Endometrial microvascular endothelial cells (primary cell): ENCODE data around the gene CORO1C. TPM values are rescaled to one million over a fixed set of nuclear protein-coding genes. Genes with fewer than 3 reads are reported as not detected.

Experiments
- in situ Hi-C: cut with HindIII; loops from 2 replicates; pipeline ENCODE4 v1.10.0; 2017; ENCODE audit warnings: low sequenced_read_pairs, low pct_unique_long_range_greater_than_20kb; ENCODE audit errors: inconsistent ontology term
- total RNA-seq: library from RNA; depleted of rRNA; stranded (reverse); fragments of >200 nt; gene quantifications from one replicate; pipeline ENCODE4 v1.2.3, GENCODE V29; 2015; ENCODE audit errors: inconsistent ontology term

The CORO1C gene
- total RNA-seq, 1 donor from 2014 or later, result 178 TPM

DNA sequence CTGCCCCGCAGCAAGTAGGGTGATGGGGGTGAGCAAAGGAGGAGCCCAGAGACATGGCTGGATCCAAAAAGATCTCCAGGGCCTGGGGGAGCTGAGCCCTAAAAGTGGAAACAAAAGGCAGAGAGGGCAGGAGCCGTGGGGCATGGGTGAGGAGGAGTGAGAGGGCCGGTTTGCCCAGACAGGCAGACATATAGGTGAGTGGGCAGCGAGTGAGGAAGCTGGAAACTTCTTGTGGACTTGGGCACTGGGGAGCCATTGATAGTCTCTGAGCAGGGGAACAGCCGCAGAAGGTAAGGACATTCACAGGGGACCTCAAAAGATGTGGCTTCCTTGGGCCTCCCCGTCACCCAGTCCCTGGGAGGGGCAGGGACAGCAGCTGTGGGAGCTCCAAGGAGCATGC lies 116.7 kb downstream of the CORO1C start:
- in situ Hi-C loops, result no loop called here

DNA sequence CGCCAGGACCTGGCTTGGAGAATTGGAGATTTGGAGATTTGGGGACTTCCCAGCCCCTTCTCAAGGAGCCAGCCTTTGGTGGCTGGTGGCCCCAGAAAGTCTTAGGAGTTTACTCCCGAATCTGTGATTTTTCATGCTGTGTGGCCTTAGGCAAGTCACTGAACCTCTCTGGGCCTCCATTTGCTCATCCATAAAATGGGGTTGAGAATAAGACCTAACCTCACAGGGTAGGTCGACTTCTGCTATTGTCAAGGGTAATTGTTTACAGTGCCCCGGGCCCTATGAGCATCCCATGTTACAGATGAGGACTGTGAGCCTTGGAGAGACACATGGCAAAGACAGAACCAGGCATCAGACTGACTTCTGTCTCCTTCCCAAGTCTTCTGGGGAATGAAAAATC lies 117.3 kb downstream of the CORO1C start:
- in situ Hi-C loops, result no loop called here

DNA sequence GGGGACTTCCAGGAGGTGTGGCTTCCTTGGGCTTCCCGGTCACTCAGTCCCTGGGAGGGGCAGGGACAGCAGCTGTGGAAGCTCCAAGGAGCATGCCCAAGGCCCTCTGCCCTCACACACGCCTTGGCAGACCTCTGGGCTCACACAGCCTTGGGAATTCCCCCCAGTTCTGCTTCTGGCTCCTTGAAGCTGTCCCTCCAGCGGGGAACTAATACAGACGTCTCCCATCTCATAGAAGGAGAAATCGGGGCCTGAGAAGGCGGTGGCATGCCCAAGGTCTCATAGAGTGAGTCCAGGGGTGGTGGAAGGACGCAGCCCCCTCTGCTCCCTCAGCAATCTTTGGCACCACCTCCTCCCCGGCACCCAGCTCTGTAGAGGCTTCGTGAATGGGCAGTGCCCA lies 117.8 kb downstream of the CORO1C start:
- in situ Hi-C loops, result no loop called here

DNA sequence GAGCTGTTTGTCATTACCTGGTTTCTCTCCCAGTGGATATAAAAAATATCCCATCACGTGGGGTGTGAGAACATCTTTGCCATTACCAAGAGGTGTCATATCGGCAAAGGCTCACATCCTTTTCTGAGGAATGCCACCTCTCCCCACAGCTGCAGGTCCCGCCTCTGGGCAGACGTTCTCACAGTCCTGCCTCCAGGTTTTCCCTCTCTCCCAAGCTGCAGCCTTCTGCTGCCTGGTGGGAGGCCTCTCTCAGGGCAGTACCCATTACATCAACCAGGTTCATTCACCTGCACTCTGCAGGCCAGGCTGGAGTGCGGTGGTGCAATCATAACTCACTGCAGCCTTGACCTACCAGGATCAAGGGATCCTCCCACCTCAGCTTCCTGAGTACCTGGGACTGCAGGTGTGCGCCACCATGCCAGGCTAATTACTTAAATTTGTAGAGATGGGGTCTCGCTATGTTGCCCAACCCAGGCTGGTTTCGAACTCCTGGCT lies 118.5 kb downstream of the CORO1C start:
- in situ Hi-C loops, result no loop called here

DNA sequence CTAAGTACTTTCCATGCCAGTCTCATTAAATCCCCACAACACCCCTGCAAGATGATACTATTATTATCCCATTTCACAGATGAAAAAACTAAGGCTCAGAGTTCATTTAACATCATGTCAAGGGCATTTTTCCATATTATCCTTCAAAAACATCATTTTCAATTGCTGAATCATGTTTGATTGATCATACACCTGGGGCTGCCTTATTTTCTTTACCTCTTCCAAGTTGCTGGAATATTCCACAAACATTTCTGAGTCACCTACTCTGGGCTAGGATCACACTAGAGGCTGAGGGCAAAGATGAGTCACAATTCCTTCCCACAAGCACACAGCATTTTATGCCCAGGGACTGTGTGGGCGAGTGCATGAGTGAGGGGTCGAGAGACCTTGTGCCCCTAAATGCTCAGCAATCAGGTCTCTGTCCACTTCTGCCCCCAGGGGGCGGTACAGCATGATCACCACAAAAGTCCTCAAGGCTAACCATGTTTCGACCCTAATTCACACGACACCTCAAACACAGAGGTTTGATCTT lies 119.4 kb downstream of the CORO1C start:
- in situ Hi-C loops, result no loop called here

DNA sequence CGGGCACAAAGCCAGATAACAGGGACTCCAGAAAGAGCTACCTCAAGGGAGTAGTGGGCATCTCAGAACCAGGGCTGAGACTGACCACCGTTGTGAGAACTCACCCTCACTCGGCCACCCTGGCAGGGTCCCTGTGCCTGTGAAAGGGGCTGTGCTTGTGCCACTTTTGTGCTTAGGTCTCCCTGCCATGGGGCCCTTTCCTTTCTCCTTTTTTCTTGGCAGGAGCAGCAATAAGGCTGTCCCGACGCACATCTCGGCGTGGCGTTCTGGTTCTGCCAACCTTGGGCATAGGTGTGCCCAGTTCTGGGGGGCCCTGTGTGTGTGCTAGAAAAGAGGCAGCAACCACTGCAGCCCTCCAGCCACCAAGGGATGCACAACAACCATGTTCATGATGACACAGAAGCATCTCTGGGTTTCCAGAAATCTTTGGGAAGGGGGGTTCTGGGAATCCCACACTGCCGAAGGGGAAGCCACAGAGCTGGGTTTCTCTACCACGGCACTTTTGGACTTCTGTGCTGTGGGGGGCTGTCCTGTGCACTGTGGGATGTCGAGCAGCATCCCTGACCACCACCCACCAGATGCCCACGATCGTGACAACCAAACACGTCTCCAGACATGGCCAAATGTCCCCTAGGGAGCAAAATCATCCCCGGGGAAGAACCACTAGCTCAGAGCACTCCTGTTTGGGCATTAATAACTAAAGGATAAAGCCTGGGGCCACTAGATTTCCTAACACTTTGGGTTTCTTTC lies 120.3 kb downstream of the CORO1C start:
- in situ Hi-C loops, result no loop called here

DNA sequence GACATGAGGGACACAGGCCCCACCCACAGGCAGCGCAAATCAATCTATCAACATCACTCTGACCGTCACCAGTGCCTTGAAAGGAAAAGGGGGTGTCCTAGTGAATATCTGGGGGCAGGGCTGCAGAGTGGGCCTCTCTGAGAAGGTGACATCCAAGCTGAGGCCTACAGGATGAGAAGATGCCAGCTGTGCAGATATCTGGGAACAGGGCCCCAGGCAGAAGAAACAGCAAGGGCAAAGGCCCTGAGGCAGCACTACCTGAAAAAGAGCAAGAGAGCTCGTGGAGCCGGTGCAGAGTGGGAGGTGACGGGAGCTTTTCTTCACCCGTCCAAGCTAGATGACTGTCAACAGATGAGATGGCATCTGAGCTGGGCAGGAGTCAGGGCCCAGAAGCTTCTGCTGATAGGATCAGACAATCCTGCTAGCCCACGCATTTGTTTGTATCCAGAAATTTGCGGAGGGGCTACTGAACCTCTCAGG lies 120.9 kb downstream of the CORO1C start:
- in situ Hi-C loops, result no loop called here

DNA sequence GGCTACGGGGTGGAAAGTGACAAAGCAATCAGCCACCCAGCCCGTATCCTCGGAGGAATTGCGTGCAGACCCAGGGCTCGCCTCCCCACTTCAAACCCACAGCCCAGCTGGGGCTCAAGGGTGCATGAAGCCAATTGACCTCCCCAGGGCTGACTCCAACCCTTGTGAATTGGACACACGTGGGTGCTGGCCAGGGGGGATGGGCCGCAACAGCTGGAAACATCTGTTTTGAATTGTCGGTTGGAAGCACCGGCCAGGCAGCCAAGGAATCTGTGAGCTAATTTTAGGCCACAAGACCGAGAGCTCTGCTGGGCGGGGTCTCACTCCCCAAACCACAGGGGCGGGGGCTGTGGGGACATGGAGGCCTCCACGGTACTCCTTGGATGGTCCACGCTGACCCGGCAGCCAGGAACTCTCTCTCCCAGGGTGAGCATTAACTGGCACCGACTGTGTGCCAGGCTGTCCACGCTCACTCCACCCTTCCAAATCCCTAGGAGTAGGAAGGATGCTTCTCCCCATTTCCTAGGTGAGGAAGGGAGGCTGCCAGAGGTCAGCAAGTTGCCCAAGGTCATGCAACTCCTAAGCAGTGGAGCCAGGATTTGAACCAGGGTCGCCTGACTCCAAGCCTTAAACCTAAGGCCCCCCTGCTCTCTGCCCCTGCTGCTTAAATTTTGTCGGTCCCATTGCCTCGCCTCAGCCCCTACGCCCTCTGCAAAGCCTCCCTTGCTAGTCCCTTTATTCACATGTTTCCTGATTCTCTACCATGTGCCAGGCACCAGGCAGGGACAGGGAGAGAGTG lies 121.6 kb downstream of the CORO1C start:
- in situ Hi-C loops, result no loop called here

DNA sequence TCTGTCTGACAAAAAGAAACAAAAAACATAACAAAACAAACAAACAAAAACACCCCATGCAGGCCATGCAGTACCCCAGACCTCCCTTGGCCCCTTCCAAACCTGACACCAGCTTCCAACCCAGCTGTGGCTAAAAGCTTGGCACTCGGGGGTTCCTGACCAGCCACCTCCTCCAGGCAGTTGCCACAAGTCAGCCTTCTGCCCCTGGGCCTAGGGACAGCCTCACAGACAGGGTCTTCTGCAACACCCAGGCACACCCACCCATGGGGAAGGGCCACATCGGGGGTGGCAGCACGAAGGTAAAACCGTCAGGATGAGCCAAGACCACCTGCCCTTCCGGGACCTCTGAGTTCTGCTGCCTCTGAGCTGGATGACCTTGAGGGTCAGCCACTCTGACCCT lies 122.7 kb downstream of the CORO1C start:
- in situ Hi-C loops, result no loop called here

DNA sequence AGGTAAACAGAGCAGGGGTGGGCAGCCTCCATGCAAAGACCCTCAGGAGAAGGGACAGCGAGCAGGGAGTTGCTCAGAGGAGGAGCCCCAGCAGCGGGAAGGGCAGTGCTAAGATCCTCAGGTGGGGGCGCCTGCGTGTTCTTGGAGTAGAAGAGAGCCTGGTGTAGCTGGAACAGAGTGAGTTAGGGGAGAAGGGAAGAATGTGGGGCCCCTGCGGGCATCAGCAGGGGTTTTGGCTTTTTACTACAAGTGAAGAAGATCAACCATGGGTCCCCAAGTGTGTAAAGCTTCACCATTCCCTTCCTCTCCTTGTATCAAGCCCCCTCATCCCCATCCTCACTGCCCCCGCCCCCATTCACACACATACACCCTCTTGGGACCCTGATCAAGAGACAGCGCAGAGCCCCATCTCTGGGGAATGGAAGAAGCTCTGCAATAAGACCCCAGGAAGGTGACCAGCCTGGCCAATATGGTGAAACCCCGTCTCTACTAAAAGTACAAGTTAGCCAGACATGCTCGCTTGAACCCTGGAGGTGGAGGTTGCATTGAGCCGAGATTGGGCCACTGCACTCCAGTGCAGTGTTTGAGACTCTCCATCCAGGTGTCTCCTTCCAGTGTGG lies 123.2 kb downstream of the CORO1C start:
- in situ Hi-C loops, result no loop called here

DNA sequence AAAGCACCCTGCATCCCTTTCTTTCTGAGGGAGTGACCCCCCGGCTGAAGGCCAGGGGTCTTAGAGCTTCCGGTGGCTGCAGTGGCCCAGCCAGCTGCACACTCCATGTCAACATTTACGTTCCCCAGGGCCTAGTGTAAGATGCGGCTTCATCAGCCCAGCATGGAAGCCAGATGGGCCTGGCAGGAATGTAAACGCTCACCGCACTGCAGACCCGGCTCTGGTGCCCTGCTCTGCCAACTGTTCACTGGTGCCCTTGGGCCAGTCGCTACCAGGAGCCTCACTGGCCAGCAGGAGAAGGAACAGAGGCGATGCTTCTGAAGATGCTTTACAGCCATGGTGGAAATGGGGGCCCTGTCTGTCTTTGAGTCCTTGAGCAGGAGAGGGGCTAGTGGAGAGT lies 124.8 kb downstream of the CORO1C start:
- in situ Hi-C loops, result no loop called here

DNA sequence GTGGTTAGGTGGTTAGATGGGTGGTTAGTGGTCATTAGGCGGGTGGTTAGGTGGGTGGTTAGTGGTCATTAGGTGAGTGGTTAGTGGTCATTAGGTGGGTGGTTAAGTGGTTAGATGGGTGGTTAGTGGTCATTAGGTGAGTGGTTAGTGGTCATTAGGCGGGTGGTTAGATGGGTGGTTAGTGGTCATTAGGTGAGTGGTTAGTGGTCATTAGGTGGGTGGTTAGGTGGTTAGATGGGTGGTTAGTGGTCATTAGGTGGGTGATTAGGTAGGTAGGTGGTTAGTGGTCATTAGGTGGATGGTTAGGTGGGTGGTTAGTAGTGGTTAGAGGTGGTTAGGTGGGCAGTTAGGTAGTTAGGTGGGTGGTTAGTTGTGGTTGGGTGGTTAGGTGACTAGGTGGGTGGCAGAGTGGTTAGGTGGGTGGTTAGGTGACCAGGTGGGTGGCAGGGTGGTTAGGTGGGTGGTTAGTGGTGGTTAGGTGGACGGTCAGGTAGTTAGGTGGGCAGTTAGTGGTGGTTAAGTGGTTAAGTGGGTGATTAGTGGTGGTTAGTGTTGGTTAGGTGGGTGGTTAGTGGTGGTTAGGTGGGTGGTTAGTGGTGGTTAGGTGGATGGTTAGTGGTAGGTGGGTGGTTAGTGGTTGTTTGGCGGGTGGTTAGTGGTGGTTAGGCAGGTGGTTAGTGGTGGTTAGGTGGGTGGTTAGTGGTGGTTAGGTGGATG lies 125.5 kb downstream of the CORO1C start:
- in situ Hi-C loops, result no loop called here

DNA sequence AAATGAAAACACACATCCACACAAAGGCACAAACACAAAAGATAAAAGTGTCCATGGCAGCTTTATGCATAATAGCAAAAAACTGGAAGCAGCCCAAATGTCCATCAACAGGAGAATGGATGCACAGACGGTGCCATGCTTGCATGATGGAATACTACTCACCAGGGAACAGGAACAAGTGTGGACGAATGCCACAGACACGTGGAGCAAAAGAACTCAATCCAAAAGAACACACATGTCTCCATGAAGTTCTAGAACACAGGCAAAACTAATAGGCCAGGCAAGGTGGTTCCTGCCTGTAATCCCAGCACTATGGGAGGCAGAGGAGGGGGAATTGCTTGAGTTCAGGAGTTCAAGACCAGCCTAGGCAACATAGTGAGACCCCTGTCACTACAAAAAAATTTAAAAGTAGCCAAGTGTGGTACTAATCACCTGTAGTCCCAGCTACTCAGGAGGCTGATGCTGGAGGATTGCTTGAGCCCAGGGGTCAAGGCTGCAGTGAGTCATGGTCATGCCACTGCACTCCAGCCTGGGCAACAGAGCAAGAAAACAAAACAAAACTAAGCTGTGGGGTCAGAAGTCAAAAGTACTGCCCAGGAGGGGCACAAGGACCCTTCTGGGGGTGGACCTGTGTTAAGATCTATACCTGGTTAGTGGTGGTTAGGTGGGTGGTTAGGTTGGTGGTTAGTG lies 126.2 kb downstream of the CORO1C start:
- in situ Hi-C loops, result no loop called here

DNA sequence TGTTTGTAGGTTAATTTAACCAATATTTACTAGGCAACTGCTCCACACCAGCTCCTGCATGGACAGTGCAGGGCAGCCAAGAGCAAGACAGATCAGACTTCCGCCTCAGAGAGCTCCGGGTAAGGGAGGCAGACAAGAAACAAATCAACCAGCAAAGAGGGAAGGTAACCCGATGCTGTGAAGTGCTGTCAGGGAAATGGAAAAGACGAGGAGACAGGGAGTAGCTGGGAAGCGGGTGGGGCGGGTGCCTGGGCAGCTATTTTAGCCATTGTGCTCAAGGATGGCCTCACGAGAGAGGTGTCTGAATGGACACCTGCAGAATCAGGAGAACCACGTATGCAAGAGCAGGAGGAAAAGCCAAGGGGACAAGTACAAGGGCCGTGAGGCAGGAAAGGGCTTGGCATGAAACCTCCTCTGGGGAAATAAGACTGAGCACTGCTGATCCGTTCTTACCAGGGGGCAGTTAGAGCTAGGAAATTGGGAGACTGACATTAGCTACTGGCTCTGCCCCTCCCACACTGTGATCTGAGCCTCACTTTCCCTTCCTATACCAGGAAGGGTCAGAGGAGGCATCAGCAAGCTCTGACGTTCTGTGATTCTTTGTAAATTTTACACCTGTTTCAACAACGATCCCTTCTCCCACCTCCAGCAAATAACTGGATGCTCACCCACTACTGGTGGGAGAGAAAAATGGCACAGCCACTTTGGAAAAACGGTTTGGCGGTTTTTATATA lies 126.9 kb downstream of the CORO1C start:
- in situ Hi-C loops, result no loop called here

DNA sequence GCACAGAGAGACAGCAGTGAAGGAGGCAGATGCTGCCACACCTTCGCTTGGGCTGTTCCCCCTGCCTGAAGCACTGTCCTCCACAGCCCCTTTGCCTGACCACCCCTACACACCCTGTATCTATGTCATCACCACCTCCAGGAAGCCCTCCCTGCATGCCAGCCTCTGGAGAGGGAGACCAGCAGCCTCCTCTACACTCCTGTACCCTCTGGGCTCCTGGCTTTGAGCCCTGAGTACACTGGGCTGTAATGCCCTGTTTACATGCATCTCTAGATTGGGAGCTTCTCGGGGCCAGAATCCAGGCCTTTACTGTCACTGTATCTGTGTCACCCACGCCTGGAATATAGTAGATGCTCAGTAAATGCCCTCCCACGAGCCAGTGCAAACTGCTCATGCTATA lies 127.6 kb downstream of the CORO1C start:
- in situ Hi-C loops, result no loop called here

DNA sequence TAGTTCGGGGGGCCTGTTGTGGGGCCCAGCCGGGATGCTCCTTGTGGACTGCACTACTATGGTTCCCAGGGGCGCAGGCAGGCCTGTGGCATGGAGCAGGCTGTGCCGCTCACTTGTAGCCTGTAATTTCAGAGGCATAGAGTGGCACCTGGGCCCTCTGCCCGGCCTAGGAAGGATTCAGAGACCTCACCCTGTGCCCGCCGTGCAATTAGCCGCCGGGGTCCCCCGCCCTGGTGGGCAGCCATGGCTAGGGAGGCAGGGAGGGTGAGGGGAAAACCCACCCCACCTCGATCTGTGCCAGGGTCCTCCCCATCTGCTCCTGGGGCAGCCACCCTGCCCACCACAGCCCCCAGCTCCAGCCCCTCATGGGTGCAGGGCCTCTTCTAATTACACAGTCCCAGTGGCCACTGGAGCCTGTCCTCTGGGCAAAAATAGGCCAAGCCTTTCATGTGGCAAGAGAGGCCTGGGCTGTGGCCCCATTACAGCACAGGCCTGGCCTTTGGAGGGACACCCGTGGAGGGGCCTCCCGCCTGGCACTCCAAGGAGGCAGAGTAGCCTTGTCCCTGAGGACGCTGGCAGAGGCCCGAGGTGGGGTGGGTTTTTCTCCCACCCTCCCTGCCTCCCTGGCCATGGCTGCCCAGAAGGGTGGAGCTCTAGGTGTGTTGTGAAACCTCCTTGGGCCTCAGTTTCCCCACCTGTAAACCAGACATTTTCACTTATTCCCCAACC lies 128.2 kb downstream of the CORO1C start:
- in situ Hi-C loops, result no loop called here

DNA sequence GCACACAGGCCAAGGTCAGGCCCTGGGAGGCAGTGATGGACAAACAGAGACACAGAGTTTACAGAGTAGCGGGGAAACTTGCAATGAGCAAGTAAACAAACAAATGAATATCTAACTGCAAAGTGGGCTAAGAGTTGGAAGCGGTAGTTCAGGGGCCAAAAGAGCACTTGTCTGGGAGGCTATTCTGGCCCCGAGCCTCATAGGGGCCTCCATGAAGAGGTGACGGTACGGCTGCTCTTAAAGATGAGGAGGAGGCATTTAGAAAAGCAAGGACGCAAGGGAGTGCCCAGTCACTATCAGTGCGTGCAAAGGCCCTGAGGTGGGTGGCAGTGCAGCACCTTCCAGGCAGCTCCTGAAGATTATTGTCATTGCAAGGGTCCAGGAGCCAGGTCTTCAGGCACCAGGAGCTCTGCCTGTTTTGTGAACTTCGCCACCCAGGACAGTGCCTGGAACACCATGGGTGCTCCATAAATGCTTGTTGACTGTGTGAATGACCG lies 129.1 kb downstream of the CORO1C start:
- in situ Hi-C loops, result no loop called here
